Activated CD4-positive, alpha-beta T cell treated with anti-CD3 and anti-CD28 coated beads, Interleukin-2, amount 10 ng/mL, durations not matched to agents 24 days and 14 days (primary cell): ENCODE measurements around the gene AGXT2. TPM values are rescaled to one million over a fixed set of nuclear protein-coding genes. Genes with fewer than 3 reads are reported as not detected.
"Not testable (repeated sequence)": the region's sequence is repeated elsewhere in the genome, so short reads cannot be mapped to it uniquely, and the experiment has no call there.

ENCODE experiments used
- DNase-seq: peaks from one replicate; pipeline ENCODE4 v3.0.0; 2022
- H3K27ac Mint-ChIP-seq: one replicate; pipeline ENCODE4 v1.8.0; 2022; ENCODE audit warnings: mild to moderate bottlenecking, mixed read lengths
- H3K27me3 Mint-ChIP-seq: one replicate; pipeline ENCODE4 v1.8.0; 2022; ENCODE audit warnings: mixed read lengths
- H3K36me3 Mint-ChIP-seq: one replicate; pipeline ENCODE4 v1.8.0; 2022; ENCODE audit warnings: low read depth, mild to moderate bottlenecking, mixed read lengths
- H3K4me1 Mint-ChIP-seq: one replicate; pipeline ENCODE4 v1.8.0; 2021; ENCODE audit warnings: mixed read lengths
- H3K4me3 Mint-ChIP-seq: one replicate; pipeline ENCODE4 v1.8.0; 2022; ENCODE audit warnings: mild to moderate bottlenecking, moderate library complexity, mixed read lengths
- H3K9me3 Mint-ChIP-seq: one replicate; pipeline ENCODE4 v1.8.0; 2021; ENCODE audit warnings: mixed read lengths
- intact Hi-C: fragments of 100-400 bp; cut with micrococcal nuclease; formaldehyde crosslinking; loops from one replicate; pipeline ENCODE4 v1.15.1; 2023
- total RNA-seq: library from RNA; stranded (reverse); gene quantifications from 2 replicates; pipeline ENCODE4 v1.2.3, GENCODE V29; 2022

AGXT2 gene
- total RNA-seq, 1 donor from 2014 or later: not detected

GRCh38 chr5:35041261-35041660, 6.5 kb downstream of the AGXT2 start:
- Mint-ChIP-seq H3K27ac (no peak overlapping the region), H3K4me3 (no peak overlapping the region), H3K9me3 (no peaks in the 10 kb centered on the region), H3K36me3 (no peaks in the 10 kb centered on the region), H3K4me1 (no peaks in the 10 kb centered on the region), H3K27me3 (peaks cover 17% of the 10 kb centered on the region)
- DNase-seq: no peak
- intact Hi-C loops: no loop called here

GRCh38 chr5:35038891-35039290, 8.9 kb downstream of the AGXT2 start:
- H3K4me1 Mint-ChIP-seq: no peaks in the 10 kb centered on the region
- H3K27me3 Mint-ChIP-seq: peaks cover 19% of the 10 kb centered on the region
- H3K9me3 Mint-ChIP-seq: no peaks in the 10 kb centered on the region
- no peaks in the 10 kb centered on the region for H3K36me3 Mint-ChIP-seq
- intact Hi-C loops: no loop called here
- H3K27ac Mint-ChIP-seq: no peak overlapping the region
- no peak overlapping the region for H3K4me3 Mint-ChIP-seq
- DNase-seq: no peak

- intact Hi-C loops: no loop called here
- Mint-ChIP-seq H3K27me3 (peaks cover 14% of the 10 kb centered on the region), H3K36me3 (no peaks in the 10 kb centered on the region)
Measured at GRCh38 chr5:35036536-35036935, 11.2 kb downstream of the AGXT2 start.

GRCh38 chr5:35035929-35036328, 11.8 kb downstream of the AGXT2 start:
- H3K27me3 Mint-ChIP-seq: peaks cover 14% of the 10 kb centered on the region
- H3K27ac Mint-ChIP-seq, H3K36me3 Mint-ChIP-seq, intact Hi-C loops, DNase-seq, H3K9me3 Mint-ChIP-seq, H3K4me3 Mint-ChIP-seq, H3K4me1 Mint-ChIP-seq: not testable (repeated sequence)

More at GRCh38 chr5:35036536-35036935, 11.2 kb downstream of the AGXT2 start:
- H3K4me3 Mint-ChIP-seq: no peak overlapping the region
- H3K4me1 Mint-ChIP-seq: no peaks in the 10 kb centered on the region
- no peak for DNase-seq
- no peaks in the 10 kb centered on the region for H3K9me3 Mint-ChIP-seq
- no peak overlapping the region for H3K27ac Mint-ChIP-seq

GRCh38 chr5:35035271-35035670, 12.5 kb downstream of the AGXT2 start:
- Mint-ChIP-seq H3K27me3 (peaks cover 12% of the 10 kb centered on the region), H3K9me3 (no peaks in the 10 kb centered on the region), H3K4me3 (no peak overlapping the region), H3K4me1 (no peaks in the 10 kb centered on the region), H3K27ac (no peak overlapping the region), H3K36me3 (no peaks in the 10 kb centered on the region)
- intact Hi-C loops: no loop called here
- no peak for DNase-seq

GRCh38 chr5:35032356-35032755, 15.4 kb downstream of the AGXT2 start:
- DNase-seq: no peak
- intact Hi-C loops: no loop called here
- peaks cover 7% of the 10 kb centered on the region for H3K27me3 Mint-ChIP-seq
- H3K9me3 Mint-ChIP-seq: no peaks in the 10 kb centered on the region
- H3K4me1 Mint-ChIP-seq: no peaks in the 10 kb centered on the region
- no peaks in the 10 kb centered on the region for H3K36me3 Mint-ChIP-seq
- no peak overlapping the region for H3K4me3 Mint-ChIP-seq
- no peak overlapping the region for H3K27ac Mint-ChIP-seq

GRCh38 chr5:35031276-35031675, 16.5 kb downstream of the AGXT2 start:
- Mint-ChIP-seq H3K4me1 (no peaks in the 10 kb centered on the region), H3K9me3 (no peaks in the 10 kb centered on the region), H3K4me3 (no peak overlapping the region), H3K36me3 (no peaks in the 10 kb centered on the region), H3K27me3 (peaks cover 9% of the 10 kb centered on the region), H3K27ac (no peak overlapping the region)
- intact Hi-C loops: no loop called here
- no peak for DNase-seq

- H3K27me3 Mint-ChIP-seq: peaks cover 9% of the 10 kb centered on the region
- no peak overlapping the region for H3K27ac Mint-ChIP-seq
- no peaks in the 10 kb centered on the region for H3K4me1 Mint-ChIP-seq
- H3K36me3 Mint-ChIP-seq: no peaks in the 10 kb centered on the region
- no peaks in the 10 kb centered on the region for H3K9me3 Mint-ChIP-seq
- H3K4me3 Mint-ChIP-seq: no peak overlapping the region
- no peak for DNase-seq
- intact Hi-C loops: no loop called here
Measured at GRCh38 chr5:35030426-35031100, 17.2 kb downstream of the AGXT2 start.

GRCh38 chr5:35029333-35029732, 18.4 kb downstream of the AGXT2 start:
- Mint-ChIP-seq H3K9me3 (no peaks in the 10 kb centered on the region), H3K36me3 (no peaks in the 10 kb centered on the region), H3K4me1 (no peaks in the 10 kb centered on the region), H3K4me3 (no peak overlapping the region), H3K27ac (no peak overlapping the region), H3K27me3 (peaks cover 7% of the 10 kb centered on the region)
- DNase-seq: no peak
- intact Hi-C loops: no loop called here

- Mint-ChIP-seq H3K36me3 (no peaks in the 10 kb centered on the region), H3K27me3 (peaks cover 7% of the 10 kb centered on the region), H3K27ac (no peak overlapping the region), H3K4me3 (no peak overlapping the region), H3K4me1 (no peaks in the 10 kb centered on the region), H3K9me3 (no peaks in the 10 kb centered on the region)
- no peak for DNase-seq
- intact Hi-C loops: no loop called here
Measured at GRCh38 chr5:35026941-35027340, 20.8 kb downstream of the AGXT2 start.

GRCh38 chr5:35026280-35026840, 21.4 kb downstream of the AGXT2 start:
- H3K4me1 Mint-ChIP-seq: no peaks in the 10 kb centered on the region
- H3K36me3 Mint-ChIP-seq: no peaks in the 10 kb centered on the region

GRCh38 chr5:35024911-35025510, 22.7 kb downstream of the AGXT2 start:
- no peak overlapping the region for H3K4me3 Mint-ChIP-seq
- H3K4me1 Mint-ChIP-seq: no peaks in the 10 kb centered on the region
- H3K27me3 Mint-ChIP-seq: peaks cover 5% of the 10 kb centered on the region
- DNase-seq: no peak
- intact Hi-C loops: no loop called here
- no peaks in the 10 kb centered on the region for H3K36me3 Mint-ChIP-seq
- no peak overlapping the region for H3K27ac Mint-ChIP-seq
- no peaks in the 10 kb centered on the region for H3K9me3 Mint-ChIP-seq

More at GRCh38 chr5:35026280-35026840, 21.4 kb downstream of the AGXT2 start:
- H3K4me3 Mint-ChIP-seq: no peak overlapping the region
- no peak overlapping the region for H3K27ac Mint-ChIP-seq
- intact Hi-C loops: no loop called here
- no peaks in the 10 kb centered on the region for H3K9me3 Mint-ChIP-seq
- peaks cover 7% of the 10 kb centered on the region for H3K27me3 Mint-ChIP-seq
- DNase-seq: no peak

GRCh38 chr5:35023391-35024178, 24.2 kb downstream of the AGXT2 start:
- no peak overlapping the region for H3K4me3 Mint-ChIP-seq
- no peak overlapping the region for H3K27ac Mint-ChIP-seq
- H3K4me1 Mint-ChIP-seq: no peaks in the 10 kb centered on the region
- no peaks in the 10 kb centered on the region for H3K36me3 Mint-ChIP-seq
- intact Hi-C loops: no loop called here
- H3K9me3 Mint-ChIP-seq: no peaks in the 10 kb centered on the region
- DNase-seq: no peak
- peaks cover 2% of the 10 kb centered on the region for H3K27me3 Mint-ChIP-seq
